A549 (cell line): ENCODE measurements around the gene SLC38A2.

Source experiments
- CTCF ChIP-seq: fragments of >200 bp; sonication (Bioruptor Twin); formaldehyde crosslinking; IDR thresholded peaks from 3 replicates; pipeline ENCODE4 v1.5.1; 2016
- RCOR1 ChIP-seq: fragments of 150-350 bp; IDR thresholded peaks from 2 replicates; pipeline ENCODE4 v1.6.1; 2014; ENCODE audit warnings: antibody characterized with exemption, low read length, low read depth
- RNF2 ChIP-seq: fragments of 200-600 bp; sonication (generic); IDR thresholded peaks from 2 replicates; pipeline ENCODE4 v1.6.1; 2016; ENCODE audit warnings: low read depth, mild to moderate bottlenecking, antibody characterized with exemption, moderate library complexity, borderline replicate concordance
- TF ChIP-seq, protein P1 (sequence below): IDR thresholded peaks from 2 replicates; pipeline ENCODE4 v1.6.1; 2012

DNA sequence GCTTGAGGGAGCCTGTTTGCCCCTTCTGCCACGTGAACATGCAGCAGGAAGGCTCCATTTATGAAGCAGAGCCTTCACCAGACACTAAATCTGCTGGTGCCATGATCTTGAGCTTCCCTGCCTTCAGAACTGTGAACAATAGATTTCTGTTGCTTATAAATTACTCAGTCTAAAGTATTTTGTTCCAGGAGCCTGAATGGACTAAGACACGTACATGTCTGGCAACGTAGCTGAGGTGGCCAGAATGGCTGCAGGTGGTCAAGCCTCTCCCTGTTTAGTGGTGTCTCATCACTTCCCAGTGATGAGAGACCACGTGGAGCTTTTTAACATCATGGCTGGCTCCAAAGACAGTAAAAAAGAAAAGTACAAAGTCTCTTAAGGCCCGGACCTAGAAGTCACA lies 32.2 kb upstream of the SLC38A2 start:
- no peak for TF ChIP-seq RNF2
- no peak for TF ChIP-seq CTCF
- TF ChIP-seq, protein P1, sequence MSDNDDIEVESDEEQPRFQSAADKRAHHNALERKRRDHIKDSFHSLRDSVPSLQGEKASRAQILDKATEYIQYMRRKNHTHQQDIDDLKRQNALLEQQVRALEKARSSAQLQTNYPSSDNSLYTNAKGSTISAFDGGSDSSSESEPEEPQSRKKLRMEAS = no peak
- no peak for TF ChIP-seq RCOR1
